ENCODE data around the gene FLOT1. TPM values are rescaled to one million over a fixed set of nuclear protein-coding genes. Genes with fewer than 3 reads are reported as not detected.

Gene FLOT1
- total and polyA plus RNA-seq, 2 of the 13 experiments (the other 11 are each of a cell fraction or from before 2014, with no cell fraction given), result 82.3 to 130 TPM

GRCh38 chr6:30724906-30725667 is 17.4 kb downstream of the FLOT1 start (continued):
- TF ChIP-seq MAFK (conservative IDR thresholded peaks at IDR 0.05 in 1 of 2, IDR thresholded peaks at IDR 0.05 in 1 of 2; ENCODE audit: low read length in 2 of 2) (no peak), MTF1 (CRISPR knock-in tag; IDR thresholded peaks at IDR 0.05) (no peak), ZNF180 (CRISPR knock-in tag; IDR thresholded peaks at IDR 0.05; ENCODE audit: borderline replicate concordance, low read depth) (no peak), TARDBP (CRISPR knock-in tag; IDR thresholded peaks at IDR 0.05) (no peak), SATB2 (CRISPR knock-in tag; IDR thresholded peaks at IDR 0.05) (no peak), ATF4 (CRISPR knock-in tag; IDR thresholded peaks at IDR 0.05) (0 out of 4 replicates have a peak, but pooled peaks of 1 of the 2 experiments have one; percentile 32), ZNF800 (CRISPR knock-in tag; IDR thresholded peaks at IDR 0.05) (no peak), ZNF703 (CRISPR knock-in tag; IDR thresholded peaks at IDR 0.05; ENCODE audit: borderline replicate concordance) (no peak), DDIT3 (CRISPR knock-in tag; IDR thresholded peaks at IDR 0.05) (no peak), ZNF792 (CRISPR knock-in tag; IDR thresholded peaks at IDR 0.05) (no peak), MZF1 (CRISPR knock-in tag; IDR thresholded peaks at IDR 0.05; ENCODE audit: borderline replicate concordance) (no peak), PRDM15 (CRISPR knock-in tag; IDR thresholded peaks at IDR 0.05) (no peak), ZNF749 (CRISPR knock-in tag; IDR thresholded peaks at IDR 0.05; ENCODE audit: borderline replicate concordance) (no peak), ZNF878 (CRISPR knock-in tag; IDR thresholded peaks at IDR 0.05) (0 out of 2 replicates have a peak, but pooled peaks have one; percentile 3), SKIL (CRISPR knock-in tag; IDR thresholded peaks at IDR 0.05; ENCODE audit: borderline replicate concordance) (no peak), JUND (CRISPR knock-in tag; IDR thresholded peaks at IDR 0.05) (no peak), SIX1 (CRISPR knock-in tag; IDR thresholded peaks at IDR 0.05; ENCODE audit: borderline replicate concordance) (no peak), RORA (CRISPR knock-in tag; IDR thresholded peaks at IDR 0.05) (no peak), JUNB (CRISPR knock-in tag; IDR thresholded peaks at IDR 0.05; ENCODE audit: borderline replicate concordance) (no peak), NBN (conservative IDR thresholded peaks at IDR 0.05) (no peak), BCL6 (CRISPR knock-in tag; IDR thresholded peaks at IDR 0.05) (no peak)
